Karpas-422 (cell line): ENCODE measurements around the gene P2RX4. TPM values are rescaled to one million over a fixed set of nuclear protein-coding genes. Genes with fewer than 3 reads are reported as not detected.
"Not testable (repeated sequence)": the region's sequence is repeated elsewhere in the genome, so short reads cannot be mapped to it uniquely, and the experiment has no call there.

Source experiments
- DNase-seq: peaks from one replicate; pipeline ENCODE4 v3.0.0-alpha.2; 2015
- H2AFZ ChIP-seq: fragments of 200-600 bp; sonication (generic); 2 replicates; pipeline ENCODE4 v1.6.1; 2014; ENCODE audit warnings: antibody characterized with exemption, low read length, mixed read lengths
- H3K27ac ChIP-seq: fragments of 200-600 bp; sonication (generic); 2 replicates; pipeline ENCODE4 v1.5.1; 2014; ENCODE audit warnings: mild to moderate bottlenecking, low read length, moderate library complexity
- H3K27me3 ChIP-seq: fragments of 200-600 bp; sonication (generic); 2 replicates; pipeline ENCODE4 v1.6.1; 2014; ENCODE audit warnings: low read length, mixed read lengths
- H3K36me3 ChIP-seq: fragments of 200-600 bp; sonication (generic); 2 replicates; pipeline ENCODE4 v1.6.1; 2014; ENCODE audit warnings: low read length, mixed read lengths; ENCODE audit not compliant: insufficient read depth
- H3K4me1 ChIP-seq: fragments of 200-600 bp; sonication (generic); 2 replicates; pipeline ENCODE4 v1.6.1; 2014; ENCODE audit warnings: mild to moderate bottlenecking, low read length, mixed read lengths
- H3K4me2 ChIP-seq: fragments of 200-600 bp; sonication (generic); 2 replicates; pipeline ENCODE4 v1.6.1; 2014; ENCODE audit warnings: low read length, low read depth, mild to moderate bottlenecking; ENCODE audit not compliant: poor library complexity, severe bottlenecking
- H3K4me3 ChIP-seq: fragments of 200-600 bp; sonication (generic); 2 replicates; pipeline ENCODE4 v1.5.1; 2014; ENCODE audit warnings: mild to moderate bottlenecking, antibody characterized with exemption, low read length, mixed read lengths
- H3K79me2 ChIP-seq: fragments of 200-600 bp; sonication (generic); 2 replicates; pipeline ENCODE4 v1.6.1; 2014; ENCODE audit warnings: mild to moderate bottlenecking, low read length, mixed read lengths
- H3K9ac ChIP-seq: fragments of 200-600 bp; sonication (generic); 2 replicates; pipeline ENCODE4 v1.6.0; 2014; ENCODE audit warnings: low read length
- H3K9me2 ChIP-seq: fragments of 200-600 bp; sonication (generic), shearing (Covaris generic); replicated peaks from 2 replicates; pipeline ENCODE4 v1.6.0; 2014; ENCODE audit warnings: mild to moderate bottlenecking, low read length, moderate library complexity; ENCODE audit not compliant: insufficient read depth
- H3K9me3 ChIP-seq: fragments of 300-700, 200-600 bp; sonication (generic); 2 replicates; pipeline ENCODE4 v1.6.1; 2014; ENCODE audit warnings: low read length, mixed read lengths
- H4K20me1 ChIP-seq: fragments of 200-600 bp; sonication (generic); 2 replicates; pipeline ENCODE4 v1.6.1; 2014; ENCODE audit warnings: mild to moderate bottlenecking, antibody characterized with exemption, low read length, low read depth; ENCODE audit not compliant: insufficient read depth
- total RNA-seq: library from RNA; depleted of rRNA; stranded (reverse); fragments of >200 nt; shearing (Covaris generic); gene quantifications from 2 replicates; pipeline ENCODE4 v1.2.3, GENCODE V29; 2014; ENCODE audit warnings: low replicate concordance

Gene P2RX4
- total RNA-seq, 1 experiment from 2014 or later: 18.3 TPM

DNA sequence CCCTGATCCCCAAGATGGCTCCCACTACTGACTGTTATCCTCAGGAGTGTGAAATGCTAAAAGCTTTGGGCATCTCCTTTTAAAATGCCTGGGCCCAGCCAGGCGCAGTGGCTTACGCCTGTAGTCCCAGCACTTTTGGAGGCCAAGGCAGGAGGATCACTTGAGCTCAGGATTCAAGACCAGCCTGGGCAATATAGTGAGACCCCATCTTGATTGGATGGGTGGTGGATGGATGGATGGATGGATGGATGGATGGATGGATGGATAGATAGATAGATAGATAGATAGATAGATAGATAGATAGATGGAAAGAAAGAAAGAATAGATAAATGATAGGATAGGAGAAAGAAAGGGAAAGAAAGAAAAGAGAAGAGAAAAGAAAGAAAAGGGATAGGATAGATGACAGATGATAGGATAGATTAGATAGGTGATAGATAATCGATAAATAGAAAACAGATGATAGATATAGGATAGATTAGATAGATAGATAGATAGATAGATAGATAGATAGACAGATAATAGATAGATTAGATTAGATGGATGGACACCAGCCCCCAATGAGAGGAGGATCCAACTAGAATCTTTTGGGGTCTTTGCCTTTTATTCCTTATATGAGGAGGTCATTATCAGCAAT is 9.5 kb downstream of the P2RX4 start:
- H2AFZ ChIP-seq: no peak overlapping the region
- no peaks in the 10 kb centered on the region for H3K9me3 ChIP-seq
- no peaks in the 10 kb centered on the region for H3K79me2 ChIP-seq
- H3K27ac ChIP-seq: no peak overlapping the region
- no peaks in the 10 kb centered on the region for H3K9me2 ChIP-seq
- no peak overlapping the region for H3K4me2 ChIP-seq
- H4K20me1 ChIP-seq: no peaks in the 10 kb centered on the region
- DNase-seq: no peak
- no peaks in the 10 kb centered on the region; the same call in 1 of the 2 replicates for H3K4me1 ChIP-seq
- H3K4me3 ChIP-seq: no peak overlapping the region
- H3K9ac ChIP-seq: no peak overlapping the region
- H3K27me3 ChIP-seq: no peaks in the 10 kb centered on the region
- H3K36me3 ChIP-seq: no peaks in the 10 kb centered on the region

DNA sequence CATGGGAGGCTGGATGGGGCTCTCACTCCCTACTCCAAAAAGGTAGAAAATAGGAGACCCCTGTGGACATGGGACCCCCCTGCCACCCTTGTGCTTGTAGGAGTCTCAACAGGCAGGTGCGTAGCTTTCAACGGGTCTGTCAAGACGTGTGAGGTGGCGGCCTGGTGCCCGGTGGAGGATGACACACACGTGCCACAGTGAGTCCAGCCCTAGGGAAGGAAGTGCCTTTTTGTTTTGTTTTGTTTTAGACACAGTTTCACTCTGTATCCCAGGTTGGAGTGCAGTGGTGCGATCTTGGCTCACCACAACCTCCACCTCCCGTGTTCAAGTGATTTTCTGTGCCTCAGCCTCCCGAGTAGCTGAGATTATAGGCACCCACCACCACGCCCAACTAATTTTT is 12.9 kb downstream of the P2RX4 start:
- Histone ChIP-seq H3K4me3 (no peak overlapping the region), H3K79me2 (no peaks in the 10 kb centered on the region), H3K4me1 (peaks cover 10% of the 10 kb centered on the region), H3K4me2 (no peak overlapping the region), H3K27me3 (no peaks in the 10 kb centered on the region), H3K9ac (no peak overlapping the region), H2AFZ (no peak overlapping the region), H3K27ac (no peak overlapping the region), H3K36me3 (no peaks in the 10 kb centered on the region), H3K9me3 (no peaks in the 10 kb centered on the region), H4K20me1 (no peaks in the 10 kb centered on the region), H3K9me2 (no peaks in the 10 kb centered on the region)
- DNase-seq: no peak

DNA sequence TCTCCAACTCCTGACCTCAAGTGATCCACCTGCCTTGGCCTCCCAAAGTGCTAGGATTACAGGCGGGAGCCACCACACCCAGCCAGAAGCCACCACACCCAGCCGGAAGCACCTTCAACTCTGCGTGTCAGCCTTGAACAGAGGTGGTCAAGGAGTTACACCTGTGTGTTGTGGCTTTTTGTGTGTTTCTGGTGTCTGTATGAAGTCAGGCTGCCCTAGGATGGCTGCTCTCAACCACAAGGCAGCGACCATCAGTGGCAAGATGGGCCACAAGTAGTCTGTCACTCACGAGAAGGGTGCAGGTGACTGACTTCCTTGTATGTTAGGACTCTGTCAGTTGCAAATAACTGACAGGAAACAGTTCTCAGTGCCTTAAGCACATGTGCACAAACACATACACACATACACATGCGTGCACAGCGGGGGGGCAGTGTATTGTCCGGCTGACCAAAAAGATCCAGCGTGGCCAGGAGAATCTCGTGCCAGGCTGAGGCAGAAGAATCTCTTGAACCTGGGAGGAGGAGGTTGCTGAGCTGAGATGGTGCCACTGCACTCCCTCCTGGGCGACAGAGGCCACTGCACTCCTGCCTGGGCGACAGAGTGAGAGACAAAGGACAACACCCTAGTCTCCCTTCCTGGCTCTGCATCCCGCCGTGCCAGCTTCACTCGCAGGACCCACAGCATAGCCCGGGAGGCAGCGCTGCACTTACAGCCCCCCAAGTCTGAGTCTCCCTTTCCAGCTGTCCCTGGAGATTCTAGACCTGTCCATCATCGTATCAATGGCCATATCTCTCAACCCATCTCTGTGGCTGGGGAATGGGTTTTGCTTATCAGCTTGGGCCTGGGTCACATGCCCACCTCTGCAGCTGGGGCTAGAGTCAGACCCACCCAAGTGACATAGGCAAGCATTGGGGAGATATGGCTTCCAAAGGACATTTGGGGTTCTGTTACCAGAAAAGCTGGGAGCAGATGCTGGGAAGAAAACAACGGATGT is 13.7 kb downstream of the P2RX4 start:
- no peak overlapping the region for H3K4me2 ChIP-seq
- H3K4me1 ChIP-seq: peaks cover 11% of the 10 kb centered on the region
- H3K27ac ChIP-seq: no peak overlapping the region
- H3K9me2 ChIP-seq: no peaks in the 10 kb centered on the region
- peak; percentile 66 for DNase-seq
- H2AFZ ChIP-seq: no peak overlapping the region
- H3K27me3 ChIP-seq: no peaks in the 10 kb centered on the region
- H3K4me3 ChIP-seq: no peak overlapping the region
- no peaks in the 10 kb centered on the region for H4K20me1 ChIP-seq
- H3K9ac ChIP-seq: no peak overlapping the region
- H3K79me2 ChIP-seq: no peaks in the 10 kb centered on the region
- H3K36me3 ChIP-seq: no peaks in the 10 kb centered on the region
- H3K9me3 ChIP-seq: no peaks in the 10 kb centered on the region

DNA sequence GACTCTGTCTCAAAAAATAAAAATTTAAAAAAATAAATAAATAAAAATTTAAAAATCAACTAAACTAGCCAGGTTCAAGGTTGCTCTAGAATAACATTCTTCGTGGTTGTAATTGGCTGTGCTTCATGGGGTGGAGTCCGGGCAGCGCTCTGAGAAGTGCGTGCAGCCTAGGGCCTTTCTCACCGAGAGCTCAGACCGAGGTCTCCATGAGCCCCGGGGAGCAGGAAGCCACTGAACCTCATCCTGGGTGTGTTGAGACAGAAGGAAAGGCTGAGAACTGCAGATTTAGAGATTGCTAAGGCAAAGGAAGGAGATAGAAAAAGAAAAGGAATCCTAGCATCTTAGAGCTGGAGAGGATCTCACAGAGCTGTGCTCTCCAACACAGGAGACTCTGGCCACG is 14.7 kb downstream of the P2RX4 start:
- Histone ChIP-seq H4K20me1 (no peaks in the 10 kb centered on the region), H2AFZ (no peak overlapping the region), H3K9me3 (no peaks in the 10 kb centered on the region), H3K9me2 (no peaks in the 10 kb centered on the region), H3K4me1 (peaks cover 11% of the 10 kb centered on the region), H3K4me3 (no peak overlapping the region), H3K27me3 (no peaks in the 10 kb centered on the region), H3K79me2 (no peaks in the 10 kb centered on the region), H3K27ac (no peak overlapping the region), H3K4me2 (no peak overlapping the region), H3K9ac (no peak overlapping the region), H3K36me3 (no peaks in the 10 kb centered on the region)
- no peak for DNase-seq

DNA sequence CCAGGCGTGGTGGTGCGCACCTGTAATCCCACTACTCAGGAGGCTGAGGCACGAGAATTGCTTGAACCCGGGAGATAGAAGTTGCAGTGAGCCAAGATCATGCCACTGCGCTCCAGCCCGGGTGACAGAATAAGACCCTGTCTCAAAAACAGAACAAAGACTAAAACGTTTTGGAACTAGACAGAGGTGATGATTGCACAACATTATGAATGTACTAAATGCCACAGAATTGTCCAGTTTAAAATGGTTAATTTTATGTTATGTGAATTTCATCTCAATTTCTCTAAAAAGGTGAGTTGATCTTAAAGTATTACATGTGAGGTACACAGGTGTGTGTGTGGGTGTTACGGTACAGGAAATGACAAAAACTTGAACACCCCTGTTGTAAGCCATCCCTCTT is 16.5 kb downstream of the P2RX4 start:
- no peak overlapping the region for H3K4me3 ChIP-seq
- no peak for DNase-seq
- no peak overlapping the region for H3K9ac ChIP-seq
- no peaks in the 10 kb centered on the region for H3K9me2 ChIP-seq
- H3K4me2 ChIP-seq: no peak overlapping the region
- no peaks in the 10 kb centered on the region for H3K36me3 ChIP-seq
- no peaks in the 10 kb centered on the region for H3K79me2 ChIP-seq
- no peaks in the 10 kb centered on the region for H3K27me3 ChIP-seq
- H4K20me1 ChIP-seq: no peaks in the 10 kb centered on the region
- H3K9me3 ChIP-seq: no peaks in the 10 kb centered on the region
- H2AFZ ChIP-seq: no peak overlapping the region
- peaks cover 11% of the 10 kb centered on the region for H3K4me1 ChIP-seq
- no peak overlapping the region for H3K27ac ChIP-seq

DNA sequence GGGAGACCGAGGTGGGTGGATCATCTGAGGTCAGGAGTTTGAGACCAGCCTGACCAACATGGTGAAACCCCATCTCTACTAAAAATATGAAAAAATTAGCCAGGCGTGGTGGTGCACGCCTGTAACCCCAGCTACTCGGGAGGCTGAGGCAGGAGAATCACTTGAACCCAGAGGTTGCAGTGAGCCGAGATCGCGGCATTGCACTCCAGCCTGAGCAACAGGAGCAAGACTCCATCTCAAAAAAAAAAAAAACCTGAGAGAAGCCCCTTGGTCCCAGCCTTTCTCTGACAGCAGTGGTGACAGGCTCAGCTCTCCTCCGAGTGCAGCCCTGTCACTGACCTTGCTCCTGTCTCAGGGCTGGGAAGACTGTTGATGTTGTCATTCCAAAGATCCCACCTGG is 16.9 kb downstream of the P2RX4 start:
- Histone ChIP-seq H3K9ac (peak overlapping the region; percentile 56), H3K4me1 (peaks cover 11% of the 10 kb centered on the region), H3K4me2 (peak overlapping the region; percentile 63), H3K4me3 (peak overlapping the region; percentile 29; the same call in 1 of the 2 replicates), H3K27ac (peak overlapping the region; percentile 77)
- not testable (repeated sequence) for H3K27me3 ChIP-seq, H3K79me2 ChIP-seq, H2AFZ ChIP-seq, DNase-seq, H3K9me3 ChIP-seq, H3K9me2 ChIP-seq, H4K20me1 ChIP-seq, H3K36me3 ChIP-seq

DNA sequence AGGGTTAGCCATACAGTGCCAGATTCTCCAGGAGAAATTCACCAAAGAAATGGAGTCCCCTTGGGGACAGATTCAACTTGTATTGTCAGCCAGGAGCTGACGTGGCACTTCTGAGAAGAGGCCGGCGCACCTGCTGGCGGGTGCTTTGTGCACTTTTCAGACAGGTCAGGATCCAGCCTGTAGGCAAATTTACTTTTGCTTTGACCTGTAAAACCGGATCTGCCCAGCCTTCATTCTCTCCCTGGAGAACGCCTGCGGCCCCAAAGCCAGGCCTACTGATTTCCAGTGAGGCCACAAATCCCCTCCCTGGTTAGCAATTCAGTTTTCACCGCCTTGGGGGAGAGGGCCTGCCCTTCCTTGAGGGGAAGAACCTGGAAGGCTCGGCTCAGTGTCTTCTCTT is 17.4 kb downstream of the P2RX4 start:
- Histone ChIP-seq H4K20me1 (no peaks in the 10 kb centered on the region), H3K4me2 (peak overlapping the region; percentile 63), H3K9me3 (no peaks in the 10 kb centered on the region), H3K9ac (peak overlapping the region; percentile 56), H3K27me3 (no peaks in the 10 kb centered on the region), H3K4me1 (peaks cover 11% of the 10 kb centered on the region), H3K9me2 (no peaks in the 10 kb centered on the region), H2AFZ (no peak overlapping the region; the same call in 1 of the 2 replicates), H3K79me2 (no peaks in the 10 kb centered on the region), H3K36me3 (no peaks in the 10 kb centered on the region), H3K27ac (peak overlapping the region; percentile 77), H3K4me3 (peak overlapping the region; percentile 29; the same call in 1 of the 2 replicates)
- peak; percentile 79 for DNase-seq

DNA sequence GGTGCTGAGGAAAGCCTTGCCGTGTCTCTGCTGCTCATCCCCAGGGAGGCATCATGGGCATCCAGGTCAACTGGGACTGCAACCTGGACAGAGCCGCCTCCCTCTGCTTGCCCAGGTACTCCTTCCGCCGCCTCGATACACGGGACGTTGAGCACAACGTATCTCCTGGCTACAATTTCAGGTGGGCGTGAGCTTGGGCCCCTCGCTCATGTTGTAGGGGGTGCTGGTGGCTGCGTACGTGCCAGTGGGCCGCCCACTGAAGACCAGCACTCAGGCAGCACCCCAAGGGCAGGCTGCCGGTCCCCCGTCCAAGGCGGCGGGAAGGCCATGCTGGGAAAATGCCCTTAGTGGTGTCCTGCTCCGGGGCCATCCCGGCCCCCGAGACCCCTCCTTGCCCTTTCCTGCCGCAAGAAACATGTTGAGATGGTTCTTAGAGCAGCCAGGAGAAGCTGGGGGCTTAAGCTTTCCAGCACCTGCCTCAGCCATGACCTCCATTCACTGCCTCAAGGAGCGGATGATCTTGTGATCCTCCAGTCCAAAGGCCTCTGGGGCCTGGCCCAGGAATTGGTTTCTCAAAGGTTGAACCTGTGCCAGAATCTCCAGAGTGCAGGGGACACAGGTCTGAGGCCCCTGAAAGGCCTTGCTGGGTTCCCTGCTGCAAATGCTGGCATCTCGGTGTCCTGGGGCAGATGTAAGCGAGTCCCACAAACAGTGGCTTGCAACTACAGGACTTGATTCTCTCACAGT is 19.2 kb downstream of the P2RX4 start:
- Histone ChIP-seq H3K4me3 (no peak overlapping the region), H3K9me3 (no peaks in the 10 kb centered on the region), H3K27me3 (no peaks in the 10 kb centered on the region), H3K36me3 (no peaks in the 10 kb centered on the region), H3K9ac (no peak overlapping the region), H3K27ac (peak overlapping the region; percentile 34; the same call in 1 of the 2 replicates), H3K4me1 (peaks cover 11% of the 10 kb centered on the region), H3K9me2 (no peaks in the 10 kb centered on the region), H3K4me2 (no peak overlapping the region), H3K79me2 (no peaks in the 10 kb centered on the region), H4K20me1 (no peaks in the 10 kb centered on the region), H2AFZ (no peak overlapping the region)
- no peak for DNase-seq
